Measurements from ENCODE around the gene TMEM125. TPM values are rescaled to one million over a fixed set of nuclear protein-coding genes. Genes with fewer than 3 reads are reported as not detected.

Gene TMEM125
- total and polyA plus RNA-seq, 2 of the 4 experiments (the other 2 are of a cell fraction), result under 0.01 to 0.03 TPM

DNA sequence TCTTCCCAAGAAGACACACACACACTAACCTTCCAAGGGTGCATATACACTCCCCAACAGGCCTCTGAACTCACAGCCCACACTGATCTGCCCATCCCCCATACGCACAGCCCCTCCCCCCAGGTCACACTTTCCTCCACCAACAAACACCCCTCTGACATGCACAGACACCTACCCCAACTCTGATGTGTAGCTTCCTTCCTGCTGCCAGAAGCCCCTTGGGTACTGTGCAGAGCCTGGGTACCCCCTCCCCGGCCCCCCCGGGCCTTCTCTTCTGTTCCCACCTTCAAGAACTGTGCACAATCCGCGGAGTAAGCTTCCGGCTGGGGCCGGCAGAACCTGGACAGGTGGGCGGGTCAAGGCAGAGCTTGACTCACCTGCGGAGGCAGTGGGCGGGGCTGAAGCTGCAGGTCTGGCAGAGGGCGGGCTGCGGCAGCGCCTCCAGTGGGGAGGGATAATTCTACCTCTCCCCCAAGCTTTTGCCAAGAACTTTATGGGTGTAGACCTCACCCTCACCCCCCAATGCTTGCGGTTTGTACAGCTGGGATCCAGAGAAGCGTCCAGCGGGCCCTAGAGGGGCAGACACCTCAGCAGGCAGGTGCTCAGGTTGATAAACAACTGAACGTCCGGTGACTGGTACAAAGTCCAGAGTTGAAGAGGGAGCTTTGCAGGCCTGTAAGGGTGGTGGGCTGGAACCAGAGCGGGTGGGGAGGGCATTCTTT lies 15.6 kb downstream of the TMEM125 start, which contains the start of gene C1orf210:
C1orf210 (minus strand) TSS at position 313 of the 722 bp plus-strand sequence. CDS start 2,311 bp downstream, outside the sequence.
- no peaks in the 10 kb centered on the region for H3K79me1 ChIP-seq (ENCODE audit: low read depth in 1 of 2, low read length in 2 of 2)
- DNase-seq, result no peak
- CTCF ChIA-PET, result no interaction called here

More for the DNA sequence above, 15.6 kb downstream of the TMEM125 start, which contains the start of gene C1orf210:
- intact Hi-C loops (cut with micrococcal nuclease), result no loop called here
- Histone ChIP-seq H3K4me3 (ENCODE audit: insufficient read depth, low read depth, low read length) (no peak within 1 kb of the TSS), H3K4me2 (ENCODE audit: low read depth, low read length) (no peak within 1 kb of the TSS), H3K14ac (replicated peaks; ENCODE audit: low read depth, low read length) (no peak within 1 kb of the TSS), H3K4ac (ENCODE audit: low read depth, low read length) (no peak within 1 kb of the TSS), H3K9me3 (ENCODE audit: control insufficient read depth, insufficient read depth, low read length) (no peaks in the 10 kb centered on the region), H3K56ac (ENCODE audit: extremely low read depth, insufficient read depth, low read length) (no peak within 1 kb of the TSS), H4K8ac (ENCODE audit: low read depth in 2 of 2, low read length in 2 of 2) (no peak within 1 kb of the TSS), H2AK9ac (replicated peaks; ENCODE audit: low read depth, low read length, poor library complexity) (peak within 1 kb of the TSS; percentile 42), H3K23ac (ENCODE audit: low read depth, low read length) (no peak within 1 kb of the TSS), H4K5ac (ENCODE audit: low read depth, low read length) (no peak within 1 kb of the TSS), H4K91ac (ENCODE audit: insufficient read depth, low read depth, low read length) (no peak within 1 kb of the TSS), H2BK120ac (ENCODE audit: low read depth, low read length) (no peak within 1 kb of the TSS), H2BK15ac (ENCODE audit: low read depth, low read length) (no peak within 1 kb of the TSS), H2AK5ac (ENCODE audit: low read depth, low read length) (no peak within 1 kb of the TSS), H3K4me1 (ENCODE audit: control insufficient read depth, insufficient read depth, low read length) (no peaks in the 10 kb centered on the region), H3K27ac (ENCODE audit: insufficient read depth, low read length) (no peak within 1 kb of the TSS), H3K9me1 (ENCODE audit: insufficient read depth, low read length) (no peaks in the 10 kb centered on the region), H3K36me3 (ENCODE audit: control insufficient read depth, insufficient read depth, low read length) (no peaks in the 10 kb centered on the region), H2BK20ac (ENCODE audit: low read depth, low read length) (no peak within 1 kb of the TSS), H3K18ac (ENCODE audit: low read depth, low read length) (no peak within 1 kb of the TSS), H3K27me3 (ENCODE audit: control insufficient read depth, insufficient read depth, low read length) (peaks cover 31% of the 10 kb centered on the region), H3K9ac (ENCODE audit: low read depth, low read length) (no peak within 1 kb of the TSS), H2AFZ (replicated peaks; ENCODE audit: low read length, poor library complexity) (peak within 1 kb of the TSS; percentile 29), H4K20me1 (ENCODE audit: insufficient read depth, low read length) (no peaks in the 10 kb centered on the region), H2BK5ac (ENCODE audit: low read depth, low read length, poor library complexity, severe bottlenecking) (no peak within 1 kb of the TSS)
- in situ Hi-C loops (cut with MboI; ENCODE audit: low sequenced_read_pairs), result no loop called here
- WGBS, 2 experiments (ENCODE audit: extremely low coverage in 2 of 2, insufficient read length in 1 of 2), result 23% methylated on average over 2 of the region's 19 CpGs; no CpG with 5 or more reads in 1 of the 2 experiments
- BruUV-seq (replicated peaks), result no TSS peak
- ATAC-seq (ENCODE audit: low read depth), result no peak
- dilution Hi-C loops (cut with HindIII; ENCODE audit: low sequenced_read_pairs, unreplicated experiment), result no loop called here
- TF ChIP-seq, protein P1, sequence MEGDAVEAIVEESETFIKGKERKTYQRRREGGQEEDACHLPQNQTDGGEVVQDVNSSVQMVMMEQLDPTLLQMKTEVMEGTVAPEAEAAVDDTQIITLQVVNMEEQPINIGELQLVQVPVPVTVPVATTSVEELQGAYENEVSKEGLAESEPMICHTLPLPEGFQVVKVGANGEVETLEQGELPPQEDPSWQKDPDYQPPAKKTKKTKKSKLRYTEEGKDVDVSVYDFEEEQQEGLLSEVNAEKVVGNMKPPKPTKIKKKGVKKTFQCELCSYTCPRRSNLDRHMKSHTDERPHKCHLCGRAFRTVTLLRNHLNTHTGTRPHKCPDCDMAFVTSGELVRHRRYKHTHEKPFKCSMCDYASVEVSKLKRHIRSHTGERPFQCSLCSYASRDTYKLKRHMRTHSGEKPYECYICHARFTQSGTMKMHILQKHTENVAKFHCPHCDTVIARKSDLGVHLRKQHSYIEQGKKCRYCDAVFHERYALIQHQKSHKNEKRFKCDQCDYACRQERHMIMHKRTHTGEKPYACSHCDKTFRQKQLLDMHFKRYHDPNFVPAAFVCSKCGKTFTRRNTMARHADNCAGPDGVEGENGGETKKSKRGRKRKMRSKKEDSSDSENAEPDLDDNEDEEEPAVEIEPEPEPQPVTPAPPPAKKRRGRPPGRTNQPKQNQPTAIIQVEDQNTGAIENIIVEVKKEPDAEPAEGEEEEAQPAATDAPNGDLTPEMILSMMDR (conservative IDR thresholded peaks at IDR 0.05; ENCODE audit: low read depth, low read length), result no peak
- TF ChIP-seq POLR2A (IDR thresholded peaks at IDR 0.05; ENCODE audit: low read depth, low read length) (no peak), CEBPB (IDR thresholded peaks at IDR 0.05; ENCODE audit: low read depth, low read length) (no peak), CHD1 (IDR thresholded peaks at IDR 0.05; ENCODE audit: low read depth, low read length) (no peak), FOS (IDR thresholded peaks at IDR 0.05; ENCODE audit: low read depth, low read length) (no peak), BHLHE40 (IDR thresholded peaks at IDR 0.05; ENCODE audit: low read depth, low read length) (no peak), RFX5 (IDR thresholded peaks at IDR 0.05; ENCODE audit: low read depth, low read length) (no peak), RAD21 (IDR thresholded peaks at IDR 0.05; ENCODE audit: low read length) (no peak), SMC3 (IDR thresholded peaks at IDR 0.05; ENCODE audit: low read depth, low read length) (no peak), RCOR1 (IDR thresholded peaks at IDR 0.05; ENCODE audit: insufficient replicate concordance, low read length) (no peak), MAZ (IDR thresholded peaks at IDR 0.05; ENCODE audit: borderline replicate concordance, low read depth, low read length) (no peak), MXI1 (IDR thresholded peaks at IDR 0.05; ENCODE audit: borderline replicate concordance, low read depth, low read length) (no peak), MAFK (IDR thresholded peaks at IDR 0.05; ENCODE audit: low read depth, low read length) (no peak), NFE2L2 (IDR thresholded peaks at IDR 0.05; ENCODE audit: low read depth, low read length) (no peak)
- TF ChIP-seq, protein P2, sequence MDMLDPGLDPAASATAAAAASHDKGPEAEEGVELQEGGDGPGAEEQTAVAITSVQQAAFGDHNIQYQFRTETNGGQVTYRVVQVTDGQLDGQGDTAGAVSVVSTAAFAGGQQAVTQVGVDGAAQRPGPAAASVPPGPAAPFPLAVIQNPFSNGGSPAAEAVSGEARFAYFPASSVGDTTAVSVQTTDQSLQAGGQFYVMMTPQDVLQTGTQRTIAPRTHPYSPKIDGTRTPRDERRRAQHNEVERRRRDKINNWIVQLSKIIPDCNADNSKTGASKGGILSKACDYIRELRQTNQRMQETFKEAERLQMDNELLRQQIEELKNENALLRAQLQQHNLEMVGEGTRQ (IDR thresholded peaks at IDR 0.05; ENCODE audit: low read depth, low read length), result no peak
- TF ChIP-seq, protein P3, sequence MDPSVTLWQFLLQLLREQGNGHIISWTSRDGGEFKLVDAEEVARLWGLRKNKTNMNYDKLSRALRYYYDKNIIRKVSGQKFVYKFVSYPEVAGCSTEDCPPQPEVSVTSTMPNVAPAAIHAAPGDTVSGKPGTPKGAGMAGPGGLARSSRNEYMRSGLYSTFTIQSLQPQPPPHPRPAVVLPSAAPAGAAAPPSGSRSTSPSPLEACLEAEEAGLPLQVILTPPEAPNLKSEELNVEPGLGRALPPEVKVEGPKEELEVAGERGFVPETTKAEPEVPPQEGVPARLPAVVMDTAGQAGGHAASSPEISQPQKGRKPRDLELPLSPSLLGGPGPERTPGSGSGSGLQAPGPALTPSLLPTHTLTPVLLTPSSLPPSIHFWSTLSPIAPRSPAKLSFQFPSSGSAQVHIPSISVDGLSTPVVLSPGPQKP (IDR thresholded peaks at IDR 0.05; ENCODE audit: borderline replicate concordance, low read depth, low read length), result no peak
- POLR2A ChIA-PET (ENCODE audit: unreplicated experiment), result no interaction called here

Data from IMR-90 (cell line).